ENCODE results near the gene ACAP3.

GRCh38 chr1:1322952-1323351 is 15.2 kb upstream of the ACAP3 start:
- TF ChIP-seq CTCF (IDR thresholded peaks at IDR 0.05), result no peak
- no peak for TF ChIP-seq EZH2 (IDR thresholded peaks at IDR 0.05)
- TF ChIP-seq EZH2phosphoT487 (IDR thresholded peaks at IDR 0.05), result no peak

Data from neural progenitor cell (in vitro differentiated cells).